Renal cortical epithelial cell (primary cell): Measurements from ENCODE around the gene GPNMB. TPM values are rescaled to one million over a fixed set of nuclear protein-coding genes. Genes with fewer than 3 reads are reported as not detected.

ENCODE experiments used
- DNase-seq: peaks from one replicate; pipeline ENCODE4 v3.0.0-alpha.2; 2011; ENCODE audit warnings: low read depth
- total RNA-seq: library from RNA; depleted of rRNA; stranded (reverse); fragments of >200 nt; gene quantifications from 2 replicates; pipeline ENCODE4 v1.2.3, GENCODE V29; 2014

GPNMB gene
- total RNA-seq, 1 donor from 2014 or later = 120 TPM

GRCh38 chr7:23230641-23231101 is 15.9 kb upstream of the GPNMB start:
- no peak for DNase-seq

- DNase-seq = no peak
Measured at GRCh38 chr7:23232966-23233365, 13.6 kb upstream of the GPNMB start.

DNA sequence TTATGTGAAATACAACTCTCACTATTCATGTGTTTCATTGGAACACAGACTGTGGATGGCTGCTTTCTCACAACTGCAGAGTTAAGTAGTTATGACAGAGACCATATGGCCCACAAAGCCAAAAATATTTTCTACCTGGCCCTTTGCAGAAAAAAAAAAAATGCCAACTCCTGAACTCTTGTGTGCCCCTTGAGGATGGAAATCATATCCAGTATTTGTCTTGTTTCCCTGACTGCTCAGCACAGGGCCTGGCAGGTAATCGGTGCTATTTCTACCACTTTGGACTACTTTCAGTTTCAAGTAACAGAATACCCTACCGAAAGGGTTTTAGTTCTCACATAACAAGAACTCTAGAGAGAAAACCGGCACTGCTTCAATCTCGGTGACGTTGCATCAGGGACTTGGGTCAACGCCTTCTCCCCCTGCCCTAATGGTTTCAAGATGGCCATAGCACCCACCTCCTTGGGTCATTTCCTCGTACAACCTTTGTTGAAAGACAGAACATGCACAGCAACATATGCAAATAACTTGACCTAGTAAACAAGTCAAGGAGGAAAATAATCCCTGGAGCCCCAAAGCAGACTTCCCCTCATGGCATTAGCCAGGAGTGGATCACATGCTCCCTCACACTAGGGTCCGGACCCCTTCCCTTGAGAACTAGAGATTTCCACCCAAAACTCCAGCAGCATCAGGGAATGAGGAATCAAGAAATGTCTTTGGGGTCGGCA is 11.8 kb upstream of the GPNMB start:
- DNase-seq = peak; percentile 49

DNA sequence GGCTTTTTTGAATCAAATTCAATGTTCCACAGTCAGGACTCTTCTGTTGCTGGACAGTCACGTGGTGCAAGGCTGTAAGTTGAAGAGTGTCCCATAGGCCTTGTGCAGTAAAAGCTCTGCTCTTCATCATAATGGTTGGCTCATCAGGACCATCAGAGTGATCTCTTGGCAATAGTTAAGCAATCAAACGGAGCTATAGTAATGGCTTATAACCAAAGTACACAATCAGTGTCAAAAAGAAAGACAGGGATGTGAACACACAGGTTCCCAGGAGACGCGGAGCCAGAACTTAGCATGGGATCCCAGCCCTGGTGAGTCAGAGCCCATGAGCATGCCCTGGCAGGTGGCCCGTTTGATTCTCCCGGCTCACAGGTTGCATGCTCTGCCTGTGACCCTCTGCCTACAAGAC is 10.8 kb upstream of the GPNMB start:
- DNase-seq = peak; percentile 67

DNA sequence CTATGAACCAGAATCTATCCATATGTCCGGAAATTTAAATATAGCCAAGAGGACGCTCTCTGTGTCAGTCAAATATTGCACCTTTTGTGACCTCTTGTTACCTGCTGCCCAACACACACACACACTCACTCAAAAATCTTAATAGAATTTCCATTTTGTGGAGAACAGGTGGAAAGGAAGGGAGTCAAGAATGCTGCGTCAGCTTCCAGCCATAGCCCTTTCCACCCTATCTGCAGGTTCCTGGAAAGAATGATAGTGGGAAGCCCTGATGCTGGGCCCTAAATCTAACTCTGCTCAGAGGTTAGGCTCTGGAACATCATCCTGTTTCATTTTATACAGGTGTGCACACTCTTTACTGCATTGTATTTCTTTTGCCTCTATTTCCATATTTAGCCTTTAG is 9.6 kb upstream of the GPNMB start:
- no peak for DNase-seq

GRCh38 chr7:23238983-23239652 is 7.5 kb upstream of the GPNMB start:
- DNase-seq = no peak

GRCh38 chr7:23239698-23240097 is 6.9 kb upstream of the GPNMB start:
- DNase-seq = no peak

- peak; percentile 23 for DNase-seq
Measured at GRCh38 chr7:23242321-23242720, 4.3 kb upstream of the GPNMB start.

DNA sequence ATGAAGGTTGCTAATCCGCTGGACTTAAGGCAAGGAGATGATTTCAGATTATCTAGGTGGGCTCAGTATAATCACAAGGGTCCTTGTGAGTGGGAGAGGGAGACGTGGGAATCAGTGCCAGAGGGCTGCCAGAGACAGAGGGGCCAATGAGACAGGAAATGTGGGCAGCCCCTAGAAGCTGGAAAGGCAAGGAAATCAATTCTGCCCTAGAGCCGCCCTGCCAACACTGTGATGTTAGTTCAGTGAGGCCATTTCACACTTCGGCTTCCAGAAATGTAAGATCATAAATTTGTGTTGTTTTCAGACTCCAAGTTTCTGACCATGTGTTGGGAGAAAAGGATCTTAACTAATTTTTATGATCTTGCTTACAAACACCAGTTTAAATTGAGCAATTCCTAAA is 3.6 kb upstream of the GPNMB start:
- no peak for DNase-seq

- DNase-seq = no peak
Measured at GRCh38 chr7:23247046-23247602, 549 bp downstream of the GPNMB start.

GRCh38 chr7:23247603-23248335 is 1.2 kb downstream of the GPNMB start:
- no peak for DNase-seq

DNA sequence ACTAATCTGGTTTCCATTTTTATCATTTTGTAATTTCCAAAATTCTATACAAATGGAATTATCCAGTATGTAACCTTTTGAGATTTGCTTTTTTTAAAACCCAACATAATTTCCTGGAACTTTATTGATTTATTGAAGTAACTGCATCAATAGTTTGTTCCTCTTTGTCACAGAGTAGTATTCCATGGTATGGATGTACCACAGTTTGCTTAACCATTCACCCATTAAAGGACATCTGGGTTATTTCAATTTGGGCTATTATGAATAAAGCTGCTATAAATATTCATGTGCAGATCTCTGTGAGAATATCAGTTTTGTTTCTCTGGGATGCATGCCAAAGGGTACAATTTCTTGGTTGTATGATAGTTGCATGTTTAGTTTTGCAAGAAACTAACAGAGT is 2.9 kb downstream of the GPNMB start:
- DNase-seq = no peak

- DNase-seq = no peak
Measured at GRCh38 chr7:23254051-23254681, 7.6 kb downstream of the GPNMB start.

GRCh38 chr7:23256731-23257130 is 10.2 kb downstream of the GPNMB start:
- DNase-seq = no peak

- DNase-seq = no peak
Measured at GRCh38 chr7:23260371-23260770, 13.8 kb downstream of the GPNMB start.

- peak; percentile 47 for DNase-seq
Measured at GRCh38 chr7:23261843-23262452, 15.4 kb downstream of the GPNMB start.

- no peak for DNase-seq
Measured at GRCh38 chr7:23264916-23265458, 18.4 kb downstream of the GPNMB start.

DNA sequence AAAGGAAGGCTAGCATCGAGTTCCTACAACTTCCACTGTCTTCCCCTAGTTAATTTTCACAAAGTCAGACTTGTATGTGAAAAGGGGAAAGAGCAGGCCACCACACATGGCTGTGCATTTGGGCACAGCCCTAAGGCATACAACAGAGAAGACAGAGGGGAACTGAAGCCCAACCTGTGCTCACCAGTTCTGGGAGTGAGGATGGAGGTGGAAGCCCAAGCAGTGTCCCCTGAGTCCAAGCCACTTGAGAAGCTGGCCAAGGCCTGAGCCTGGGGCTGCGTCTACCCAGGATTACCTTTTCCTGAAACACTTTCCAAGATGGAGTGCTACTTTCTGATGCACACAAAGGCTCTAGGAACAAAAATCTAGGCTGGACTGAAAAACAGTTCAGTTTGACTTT is 20.3 kb downstream of the GPNMB start:
- DNase-seq = no peak

- no peak for DNase-seq
Measured at GRCh38 chr7:23267357-23267756, 20.8 kb downstream of the GPNMB start.

- DNase-seq = no peak
Measured at GRCh38 chr7:23268167-23268566, 21.6 kb downstream of the GPNMB start.

- no peak for DNase-seq
Measured at GRCh38 chr7:23268746-23269145, 22.2 kb downstream of the GPNMB start.
